Breast epithelium (tissue), 3 donors: Measurements from ENCODE around the gene SLC18A2.

Source experiments
- POLR2A ChIP-seq: fragments of 450-650 bp; IDR thresholded peaks from one replicate; pipeline ENCODE4 v1.6.1; 2016; ENCODE audit warnings: antibody characterized with exemption, mild to moderate bottlenecking, moderate library complexity
- TF ChIP-seq, protein P1 (sequence below), 3 donors: fragments of 450-650 bp; IDR thresholded peaks; one replicate each; pipeline ENCODE4 v1.5.1; 2016 to 2017; ENCODE audit warnings: antibody characterized with exemption in 3 of 3, mild to moderate bottlenecking in 3 of 3, moderate library complexity in 3 of 3

DNA sequence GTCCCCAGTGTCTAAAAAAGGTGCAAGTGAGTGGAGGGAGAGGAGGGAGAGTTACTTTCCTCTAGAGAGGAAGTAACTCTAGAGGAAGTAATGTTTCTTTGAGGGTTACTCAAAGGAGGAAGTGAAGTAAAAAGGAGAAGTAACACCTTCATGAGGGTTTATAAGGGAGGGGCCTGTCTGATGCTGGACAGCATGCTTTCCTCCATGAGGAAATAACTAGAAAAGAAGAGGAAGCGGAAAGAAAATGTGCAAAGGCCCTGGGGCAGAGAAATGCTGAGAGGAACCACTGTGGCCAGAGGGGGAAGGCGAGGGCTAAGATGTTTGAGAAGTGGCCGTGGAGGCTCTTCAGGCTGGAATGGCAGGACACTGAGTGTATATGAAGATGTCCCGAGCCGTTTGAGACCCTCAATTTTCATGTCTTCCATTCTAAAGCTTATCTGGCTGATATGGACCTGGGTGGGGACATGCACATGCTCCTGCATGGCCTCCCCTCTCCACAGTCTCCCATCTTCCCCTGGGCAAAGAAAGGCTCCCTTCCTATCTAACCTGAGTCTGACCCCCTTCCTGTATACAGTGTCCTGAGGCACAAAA is 3.4 kb upstream of the SLC18A2 start:
- no peak for TF ChIP-seq POLR2A
- TF ChIP-seq, protein P1, sequence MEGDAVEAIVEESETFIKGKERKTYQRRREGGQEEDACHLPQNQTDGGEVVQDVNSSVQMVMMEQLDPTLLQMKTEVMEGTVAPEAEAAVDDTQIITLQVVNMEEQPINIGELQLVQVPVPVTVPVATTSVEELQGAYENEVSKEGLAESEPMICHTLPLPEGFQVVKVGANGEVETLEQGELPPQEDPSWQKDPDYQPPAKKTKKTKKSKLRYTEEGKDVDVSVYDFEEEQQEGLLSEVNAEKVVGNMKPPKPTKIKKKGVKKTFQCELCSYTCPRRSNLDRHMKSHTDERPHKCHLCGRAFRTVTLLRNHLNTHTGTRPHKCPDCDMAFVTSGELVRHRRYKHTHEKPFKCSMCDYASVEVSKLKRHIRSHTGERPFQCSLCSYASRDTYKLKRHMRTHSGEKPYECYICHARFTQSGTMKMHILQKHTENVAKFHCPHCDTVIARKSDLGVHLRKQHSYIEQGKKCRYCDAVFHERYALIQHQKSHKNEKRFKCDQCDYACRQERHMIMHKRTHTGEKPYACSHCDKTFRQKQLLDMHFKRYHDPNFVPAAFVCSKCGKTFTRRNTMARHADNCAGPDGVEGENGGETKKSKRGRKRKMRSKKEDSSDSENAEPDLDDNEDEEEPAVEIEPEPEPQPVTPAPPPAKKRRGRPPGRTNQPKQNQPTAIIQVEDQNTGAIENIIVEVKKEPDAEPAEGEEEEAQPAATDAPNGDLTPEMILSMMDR (IDR thresholded peaks at IDR 0.05) = no peak
